ENCODE results near the gene LIPH.

Gene LIPH

GRCh38 chr3:185552358-185552877 is at the start of gene LIPH:
LIPH (minus strand) TSS chr3:185552588; CDS start chr3:185552471, 117 bp downstream.
- peak within 1 kb of the TSS; percentile 90 for H3K4me3 ChIP-seq (ENCODE audit: low read depth, low read length)
- peak; percentile 91 for DNase-seq (ENCODE audit: low read depth)
- no peak for TF ChIP-seq CTCF (IDR thresholded peaks at IDR 0.05; ENCODE audit: insufficient read depth, low read depth, low read length, missing control alignments)

- no peak overlapping the region for H3K4me3 ChIP-seq (ENCODE audit: low read depth, low read length)
- TF ChIP-seq CTCF (IDR thresholded peaks at IDR 0.05; ENCODE audit: insufficient read depth, low read depth, low read length, missing control alignments) = no peak
- DNase-seq (ENCODE audit: low read depth) = peak; percentile 34
Observed at GRCh38 chr3:185595526-185595925, 43.1 kb upstream of the LIPH start.

GRCh38 chr3:185594073-185594472 is 41.7 kb upstream of the LIPH start:
- DNase-seq (ENCODE audit: low read depth) = no peak
- no peak overlapping the region for H3K4me3 ChIP-seq (ENCODE audit: low read depth, low read length)
- TF ChIP-seq CTCF (IDR thresholded peaks at IDR 0.05; ENCODE audit: insufficient read depth, low read depth, low read length, missing control alignments) = no peak

GRCh38 chr3:185586686-185587039 is 34.3 kb upstream of the LIPH start:
- no peak for DNase-seq (ENCODE audit: low read depth)
- peak overlapping the region; percentile 81 for H3K4me3 ChIP-seq (ENCODE audit: low read depth, low read length)
- no peak for TF ChIP-seq CTCF (IDR thresholded peaks at IDR 0.05; ENCODE audit: insufficient read depth, low read depth, low read length, missing control alignments)

GRCh38 chr3:185585859-185586685 is 33.7 kb upstream of the LIPH start, which contains the start of gene SENP2:
SENP2 (plus strand) TSS chr3:185586295; CDS start chr3:185586414, 119 bp downstream.
- peak within 1 kb of the TSS; percentile 81 for H3K4me3 ChIP-seq (ENCODE audit: low read depth, low read length)
- peak; percentile 100 for DNase-seq (ENCODE audit: low read depth)
- TF ChIP-seq CTCF (IDR thresholded peaks at IDR 0.05; ENCODE audit: insufficient read depth, low read depth, low read length, missing control alignments) = no peak

- no peak for TF ChIP-seq CTCF (IDR thresholded peaks at IDR 0.05; ENCODE audit: insufficient read depth, low read depth, low read length, missing control alignments)
- no peak for DNase-seq (ENCODE audit: low read depth)
Observed at GRCh38 chr3:185585518-185585858, 33.1 kb upstream of the LIPH start.

More at GRCh38 chr3:185585518-185585858, 33.1 kb upstream of the LIPH start:
- peak overlapping the region; percentile 59 for H3K4me3 ChIP-seq (ENCODE audit: low read depth, low read length)

Measured in GM12865 (cell line).